PFSK-1 (cell line): Measurements from ENCODE around the gene IL23A.

Source experiments
- FOXP2 ChIP-seq: optimal IDR thresholded peaks from 2 replicates; pipeline ENCODE3; 2011; ENCODE audit warnings: borderline replicate concordance, control low read depth, inconsistent platforms; ENCODE audit not compliant: insufficient read depth; ENCODE audit errors: extremely low read length, extremely low read depth
- POLR2AphosphoS5 ChIP-seq: IDR thresholded peaks from 2 replicates; pipeline ENCODE4 v1.6.1; 2012; ENCODE audit warnings: low read depth, mild to moderate bottlenecking, control low read depth, low read length, moderate library complexity
- SIN3A ChIP-seq: IDR thresholded peaks from 2 replicates; pipeline ENCODE4 v1.6.1; 2012; ENCODE audit warnings: mild to moderate bottlenecking, low read length, moderate library complexity, borderline replicate concordance; ENCODE audit not compliant: insufficient read depth
- TAF1 ChIP-seq: IDR thresholded peaks from 2 replicates; pipeline ENCODE4 v1.6.1; 2012; ENCODE audit warnings: low read length, control low read depth, borderline replicate concordance; ENCODE audit not compliant: insufficient read depth
- TF ChIP-seq, protein P1 (sequence below), 2 experiments: IDR thresholded peaks; 2 replicates each; pipeline versions ENCODE4 v1.6.1 to v1.8.0; 2011 to 2012; ENCODE audit warnings: low read depth in 2 of 2, low read length in 2 of 2, control low read depth in 1 of 2, inconsistent platforms in 1 of 2, mild to moderate bottlenecking in 1 of 2, moderate library complexity in 1 of 2; ENCODE audit not compliant: insufficient read depth in 1 of 2

Gene IL23A

DNA sequence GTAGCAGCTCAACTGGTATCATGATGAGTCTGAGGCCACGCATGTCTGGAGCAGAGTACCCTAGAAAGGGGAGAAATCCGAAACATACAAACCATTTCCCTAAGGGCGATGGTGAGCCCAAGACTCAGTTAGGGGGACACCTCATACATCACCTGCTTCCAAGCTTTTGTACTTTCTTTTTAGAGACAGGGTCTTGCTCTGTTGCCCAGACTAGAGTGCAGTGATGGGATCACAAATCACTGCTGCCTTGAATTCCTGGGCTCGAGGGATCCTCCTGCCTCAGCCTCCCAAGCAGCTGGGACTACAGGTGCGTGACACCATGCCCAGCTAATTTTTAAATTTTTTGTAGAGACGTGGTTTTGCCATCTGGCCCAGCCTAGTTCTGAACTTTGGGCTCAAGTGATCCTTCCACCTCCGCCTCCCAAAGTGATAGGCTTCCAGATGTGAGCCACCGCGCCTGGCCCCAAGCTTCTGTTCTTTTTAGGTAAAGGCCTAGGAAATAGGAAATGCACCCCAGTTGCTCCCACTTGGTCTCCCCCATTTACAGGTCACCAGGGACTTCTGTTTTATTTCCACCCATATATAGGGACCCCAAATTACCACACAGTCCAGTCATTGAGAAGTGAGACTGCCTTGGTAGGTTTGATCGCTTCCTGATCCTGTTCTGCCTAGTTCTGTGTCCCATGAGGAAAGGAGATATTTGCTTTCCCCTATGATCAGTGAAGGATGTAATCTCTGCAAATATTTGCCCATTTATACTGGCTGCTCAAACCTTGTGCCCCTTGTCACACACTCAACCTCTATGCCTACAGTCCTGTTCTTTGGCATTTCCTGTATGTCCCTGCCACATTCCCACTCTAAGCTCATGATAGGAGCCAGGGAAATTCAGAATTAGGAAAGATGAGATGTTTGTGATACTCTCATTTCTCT, 23.7 kb downstream of the IL23A start, which contains the start of gene APOF:
Gene APOF (minus strand): TSS at position 728 of the 930 bp plus-strand sequence. CDS start 112 bp downstream, at position 616.
- no peak for TF ChIP-seq FOXP2
- no peak for TF ChIP-seq SIN3A
- TF ChIP-seq POLR2AphosphoS5: no peak
- TF ChIP-seq, protein P1, sequence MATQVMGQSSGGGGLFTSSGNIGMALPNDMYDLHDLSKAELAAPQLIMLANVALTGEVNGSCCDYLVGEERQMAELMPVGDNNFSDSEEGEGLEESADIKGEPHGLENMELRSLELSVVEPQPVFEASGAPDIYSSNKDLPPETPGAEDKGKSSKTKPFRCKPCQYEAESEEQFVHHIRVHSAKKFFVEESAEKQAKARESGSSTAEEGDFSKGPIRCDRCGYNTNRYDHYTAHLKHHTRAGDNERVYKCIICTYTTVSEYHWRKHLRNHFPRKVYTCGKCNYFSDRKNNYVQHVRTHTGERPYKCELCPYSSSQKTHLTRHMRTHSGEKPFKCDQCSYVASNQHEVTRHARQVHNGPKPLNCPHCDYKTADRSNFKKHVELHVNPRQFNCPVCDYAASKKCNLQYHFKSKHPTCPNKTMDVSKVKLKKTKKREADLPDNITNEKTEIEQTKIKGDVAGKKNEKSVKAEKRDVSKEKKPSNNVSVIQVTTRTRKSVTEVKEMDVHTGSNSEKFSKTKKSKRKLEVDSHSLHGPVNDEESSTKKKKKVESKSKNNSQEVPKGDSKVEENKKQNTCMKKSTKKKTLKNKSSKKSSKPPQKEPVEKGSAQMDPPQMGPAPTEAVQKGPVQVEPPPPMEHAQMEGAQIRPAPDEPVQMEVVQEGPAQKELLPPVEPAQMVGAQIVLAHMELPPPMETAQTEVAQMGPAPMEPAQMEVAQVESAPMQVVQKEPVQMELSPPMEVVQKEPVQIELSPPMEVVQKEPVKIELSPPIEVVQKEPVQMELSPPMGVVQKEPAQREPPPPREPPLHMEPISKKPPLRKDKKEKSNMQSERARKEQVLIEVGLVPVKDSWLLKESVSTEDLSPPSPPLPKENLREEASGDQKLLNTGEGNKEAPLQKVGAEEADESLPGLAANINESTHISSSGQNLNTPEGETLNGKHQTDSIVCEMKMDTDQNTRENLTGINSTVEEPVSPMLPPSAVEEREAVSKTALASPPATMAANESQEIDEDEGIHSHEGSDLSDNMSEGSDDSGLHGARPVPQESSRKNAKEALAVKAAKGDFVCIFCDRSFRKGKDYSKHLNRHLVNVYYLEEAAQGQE (IDR thresholded peaks at IDR 0.05; ENCODE audit: insufficient read depth in 1 of 2, low read depth in 2 of 2, low read length in 2 of 2): no peak
- no peak for TF ChIP-seq TAF1

DNA sequence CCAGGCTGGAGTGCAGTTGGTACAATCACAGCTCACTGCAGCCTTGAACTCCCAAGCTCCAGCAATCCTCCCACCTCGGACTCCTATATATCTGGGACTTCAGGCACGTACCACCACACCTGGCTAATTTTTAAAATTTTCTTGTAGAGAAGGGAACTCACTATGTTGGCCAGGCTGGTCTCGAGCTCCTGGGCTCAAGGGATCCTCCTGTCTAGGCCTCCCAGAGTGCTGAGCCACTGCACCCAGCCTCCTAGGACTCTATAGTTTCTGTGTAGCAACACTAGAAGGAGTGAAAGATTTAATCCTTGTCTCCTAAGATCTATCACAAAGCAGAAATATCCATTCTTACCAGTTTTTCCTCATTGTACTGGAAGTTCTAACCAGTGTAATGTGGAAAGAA, 28.3 kb downstream of the IL23A start:
- TF ChIP-seq FOXP2 (no peak), TAF1 (no peak), SIN3A (no peak), POLR2AphosphoS5 (no peak)
- TF ChIP-seq, protein P1 (IDR thresholded peaks at IDR 0.05; ENCODE audit: insufficient read depth in 1 of 2, low read depth in 2 of 2, low read length in 2 of 2): no peak

DNA sequence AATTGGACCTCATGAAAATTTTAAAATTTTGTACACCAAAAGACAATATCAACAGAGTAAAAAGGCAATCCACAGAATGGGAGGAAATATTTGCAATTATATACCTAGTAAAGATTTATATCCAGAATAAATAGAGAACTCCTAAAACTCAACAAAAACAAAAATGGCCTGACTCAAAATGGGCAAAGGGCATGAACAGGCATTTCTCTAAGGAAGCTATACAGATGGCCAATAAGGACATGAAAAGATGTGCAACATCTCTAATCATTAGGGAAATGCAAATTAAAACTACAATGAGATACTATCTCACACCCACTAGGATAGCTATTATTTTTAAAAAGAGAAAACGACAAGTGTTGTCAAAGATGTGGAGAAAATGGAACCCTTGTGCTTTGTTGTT, 34.8 kb downstream of the IL23A start:
- TF ChIP-seq TAF1: no peak

DNA sequence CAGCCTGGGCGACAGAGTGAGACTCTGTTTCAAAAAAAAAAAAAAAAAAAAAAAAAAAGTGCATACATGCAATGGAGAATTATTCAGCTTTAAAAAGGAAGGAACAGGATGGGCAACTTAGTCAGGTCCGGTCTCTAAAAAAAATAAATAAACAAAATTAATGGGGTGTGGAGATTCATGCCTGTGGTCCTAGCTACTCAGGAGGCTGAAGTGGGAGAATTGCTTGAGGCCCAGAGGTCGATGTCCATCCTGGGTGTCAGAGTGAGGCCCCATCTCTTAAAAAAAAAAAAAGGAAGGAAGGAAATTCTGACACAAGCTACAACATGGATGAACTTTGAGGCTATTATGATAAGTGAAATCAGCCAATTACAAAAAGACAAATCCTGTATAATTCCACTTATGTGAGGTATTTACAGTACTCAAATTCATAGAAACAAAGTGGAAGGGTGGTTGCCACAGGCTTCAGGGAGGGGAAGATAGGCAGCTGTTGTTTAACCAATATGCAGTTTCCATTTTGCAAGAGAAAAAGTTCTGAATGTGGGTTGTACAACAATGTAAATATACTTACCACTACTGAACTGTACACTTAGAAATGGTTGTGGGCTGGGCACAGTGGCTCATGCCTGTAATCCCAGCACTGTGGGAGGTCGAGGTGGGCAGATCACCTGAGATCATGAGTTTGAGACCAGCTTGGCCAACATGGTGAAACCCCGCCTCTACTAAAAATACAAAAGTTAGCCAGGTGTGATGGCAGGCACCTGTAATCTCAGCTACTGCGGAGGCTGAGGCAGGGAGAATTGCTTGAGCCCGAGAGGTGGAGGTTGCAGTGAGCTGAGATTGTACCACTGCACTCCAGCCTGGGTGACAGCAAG, 36.3 kb downstream of the IL23A start:
- TF ChIP-seq SIN3A: no peak
- TF ChIP-seq FOXP2: no peak
- TF ChIP-seq TAF1: no peak
- TF ChIP-seq, protein P1 (IDR thresholded peaks at IDR 0.05; ENCODE audit: insufficient read depth in 1 of 2, low read depth in 2 of 2, low read length in 2 of 2): no peak
- no peak for TF ChIP-seq POLR2AphosphoS5

DNA sequence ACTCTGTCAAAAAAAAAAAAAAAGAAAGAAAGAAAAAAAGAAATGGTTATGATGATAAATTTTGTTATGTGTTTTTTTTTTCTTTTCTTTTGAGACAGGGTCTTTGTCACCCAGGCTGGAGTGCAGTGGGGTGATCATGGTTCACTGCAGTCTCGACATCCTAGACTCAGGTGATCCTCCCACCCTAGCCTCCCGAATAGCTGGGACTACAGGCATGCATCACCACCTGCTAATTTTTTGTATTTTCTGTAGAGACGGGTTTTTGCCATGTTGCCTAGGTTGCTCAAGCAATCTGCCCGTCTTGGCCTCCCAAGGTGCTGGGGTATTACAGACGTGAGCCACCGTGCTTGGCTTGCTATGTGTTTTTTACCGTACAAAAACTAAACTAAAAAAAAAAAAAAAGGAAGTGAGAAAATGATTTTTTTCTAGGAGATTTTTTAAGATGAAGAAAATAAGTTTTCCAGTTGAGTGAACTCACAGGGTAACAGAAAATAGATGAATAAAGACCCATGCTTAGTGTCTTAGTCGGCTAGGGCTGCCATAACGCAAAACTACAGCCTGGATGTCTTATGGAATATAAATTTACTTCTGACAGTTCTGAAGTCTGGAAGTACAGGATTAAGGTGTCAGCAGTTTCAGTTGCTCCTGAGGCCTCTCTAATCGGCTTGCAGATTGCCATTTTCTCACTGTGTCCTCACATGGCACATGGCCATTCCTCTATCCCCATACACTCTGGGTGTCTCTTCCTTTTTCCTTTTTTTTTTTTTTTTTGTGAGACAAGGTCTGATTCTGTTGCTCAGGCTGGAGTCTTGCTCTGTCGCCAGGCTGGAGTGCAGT, 37.1 kb downstream of the IL23A start:
- no peak for TF ChIP-seq SIN3A
- no peak for TF ChIP-seq TAF1
- no peak for TF ChIP-seq FOXP2

DNA sequence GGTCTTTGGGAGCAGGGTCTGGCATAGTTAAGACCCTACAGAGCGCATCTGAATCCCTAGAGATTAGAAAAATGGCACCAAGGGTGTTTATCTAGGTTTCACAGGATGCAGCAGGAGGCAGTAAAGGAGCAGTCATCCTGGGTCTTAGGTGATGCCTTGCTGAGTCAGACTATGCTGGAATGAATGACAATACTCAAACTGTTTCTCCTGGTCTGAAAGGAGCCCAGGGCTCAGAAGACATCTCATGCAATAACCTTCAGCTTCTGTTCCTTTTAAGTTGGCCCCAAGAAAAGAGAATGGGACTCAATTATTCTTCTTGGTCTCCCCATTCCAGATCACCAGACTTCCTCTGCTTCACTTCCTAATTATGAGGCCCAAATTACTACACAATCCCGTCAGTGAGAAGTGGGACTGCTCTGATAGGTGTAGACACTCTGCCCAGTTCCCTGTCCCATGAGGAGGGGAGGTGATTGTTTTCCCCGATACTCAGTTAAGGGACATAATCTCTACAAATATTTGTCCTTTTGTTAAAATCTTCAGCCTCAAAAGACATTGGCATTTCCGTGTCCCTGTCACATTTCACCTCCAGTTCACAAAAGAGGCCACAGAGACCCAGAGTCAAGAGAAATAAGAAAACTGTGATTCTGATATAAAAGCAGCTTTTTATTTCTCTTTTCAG, 38.8 kb downstream of the IL23A start:
- TF ChIP-seq SIN3A (no peak), FOXP2 (no peak), POLR2AphosphoS5 (no peak), TAF1 (no peak)
- TF ChIP-seq, protein P1 (IDR thresholded peaks at IDR 0.05; ENCODE audit: insufficient read depth in 1 of 2, low read depth in 2 of 2, low read length in 2 of 2): no peak
